Keratinocyte (primary cell): ENCODE results near the gene SLC6A9. TPM values are rescaled to one million over a fixed set of nuclear protein-coding genes. Genes with fewer than 3 reads are reported as not detected.

ENCODE experiments used
- DNase-seq: peaks from one replicate; pipeline ENCODE4 v3.0.0-alpha.2; 2011; ENCODE audit warnings: low read depth, missing footprints, low spot score
- FAIRE-seq: peaks from 2 replicates; lab custom pipeline; 2011; peaks lifted over from hg19 to GRCh38; lab: Jason Lieb, UNC
- H2AFZ ChIP-seq: 2 replicates; pipeline ENCODE4 v1.6.0; 2012; ENCODE audit warnings: low read length, control low read depth, inconsistent platforms; ENCODE audit not compliant: control insufficient read depth
- H3K27ac ChIP-seq: 2 replicates; pipeline ENCODE4 v1.5.1; 2011; ENCODE audit warnings: low read length; ENCODE audit not compliant: control insufficient read depth, insufficient read depth
- H3K27me3 ChIP-seq: 3 replicates; pipeline ENCODE4 v1.6.0; 2011; ENCODE audit warnings: low read length; ENCODE audit not compliant: control insufficient read depth, insufficient read depth; ENCODE audit errors: extremely low read depth
- H3K36me3 ChIP-seq, 2 experiments: 2 replicates in 1 of 2; 3 replicates in 1 of 2; pipeline ENCODE4 v1.5.1; 2011; ENCODE audit warnings: low read length in 2 of 2, mild to moderate bottlenecking in 1 of 2; ENCODE audit not compliant: control insufficient read depth in 2 of 2, insufficient read depth in 2 of 2; ENCODE audit errors: extremely low read depth in 1 of 2
- H3K4me1 ChIP-seq: 3 replicates; pipeline ENCODE4 v1.5.1; 2011; ENCODE audit warnings: low read length; ENCODE audit not compliant: control insufficient read depth, insufficient read depth; ENCODE audit errors: extremely low read depth
- H3K4me2 ChIP-seq: 3 replicates; pipeline ENCODE4 v1.6.0; 2011; ENCODE audit warnings: low read depth, low read length; ENCODE audit not compliant: control insufficient read depth, insufficient read depth; ENCODE audit errors: extremely low read depth
- H3K4me3 ChIP-seq, 3 experiments: fragments of 200-600 bp in 1 of 3; sonication (generic) in 1 of 3; 2 replicates in 2 of 3; 3 replicates in 1 of 3; pipeline ENCODE4 v1.5.1; 2011 to 2016; ENCODE audit warnings: low read length in 3 of 3, mild to moderate bottlenecking in 3 of 3, control low read depth in 2 of 3, inconsistent platforms in 1 of 3, low read depth in 1 of 3, mixed read lengths in 1 of 3, mixed run types in 1 of 3, moderate library complexity in 1 of 3; ENCODE audit not compliant: control insufficient read depth in 2 of 3, insufficient read depth in 2 of 3; ENCODE audit errors: extremely low read depth in 1 of 3
- H3K79me2 ChIP-seq: 2 replicates; pipeline ENCODE4 v1.6.0; 2012; ENCODE audit warnings: low read length; ENCODE audit not compliant: control insufficient read depth, insufficient read depth
- H3K9ac ChIP-seq: 3 replicates; pipeline ENCODE4 v1.6.0; 2011; ENCODE audit warnings: low read length; ENCODE audit not compliant: control insufficient read depth, insufficient read depth; ENCODE audit errors: extremely low read depth
- H3K9me1 ChIP-seq: 3 replicates; pipeline ENCODE4 v1.6.0; 2011; ENCODE audit warnings: low read length; ENCODE audit not compliant: control insufficient read depth, insufficient read depth; ENCODE audit errors: extremely low read depth
- H3K9me3 ChIP-seq: 2 replicates; pipeline ENCODE4 v1.5.1; 2012; ENCODE audit warnings: low read depth, low read length; ENCODE audit not compliant: control insufficient read depth
- H4K20me1 ChIP-seq: 3 replicates; pipeline ENCODE4 v1.6.0; 2011; ENCODE audit warnings: low read length; ENCODE audit not compliant: control insufficient read depth, insufficient read depth; ENCODE audit errors: extremely low read depth
- CTCF ChIP-seq, 3 experiments: IDR thresholded peaks in 1 of 3; conservative IDR thresholded peaks in 1 of 3; optimal IDR thresholded peaks in 1 of 3; 2 replicates in 2 of 3; 3 replicates in 1 of 3; pipeline versions ENCODE3 to v1.5.1; 2011; ENCODE audit warnings: low read length in 3 of 3, mild to moderate bottlenecking in 3 of 3, moderate library complexity in 2 of 3, control low read depth in 1 of 3, inconsistent platforms in 1 of 3; ENCODE audit not compliant: insufficient read depth in 2 of 3; ENCODE audit errors: extremely low read depth in 1 of 3
- EZH2 ChIP-seq: IDR thresholded peaks from one replicate; pipeline ENCODE4 v1.6.1; 2012; ENCODE audit warnings: inconsistent platforms, mild to moderate bottlenecking, low read length, moderate library complexity
- dilution Hi-C: fragments of 300-500 bp; cut with MboI; formaldehyde crosslinking; loops from one replicate; pipeline ENCODE4 v1.7.0; 2020; ENCODE audit warnings: low sequenced_read_pairs; ENCODE audit not compliant: extremely low pct_ligation_motif_present
- polyA plus RNA-seq, 5 experiments: library from polyadenylated mRNA; depleted of rRNA in 3 of 5; stranded (reverse) in 3 of 5; stranded (forward) in 1 of 5; unstranded in 1 of 5; fragments of >200 nt; gene quantifications; 1 replicate in 1 of 5; 2 replicates in 3 of 5; 3 replicates in 1 of 5; pipeline versions ENCODE4 v1.2.1 to v1.2.3, GENCODE V29; 2011 to 2012; ENCODE audit warnings: missing spikeins in 2 of 5, low read depth in 1 of 5, low replicate concordance in 1 of 5

Gene SLC6A9
- polyA plus RNA-seq, 1 donor (not counting 4 experiments of a cell fraction or from before 2014, with no cell fraction given) = 5.3 TPM

- H3K9me3 ChIP-seq = no peaks in the 10 kb centered on the region
- H3K4me1 ChIP-seq = no peaks in the 10 kb centered on the region
- no peak overlapping the region for H3K27ac ChIP-seq
- DNase-seq (no peak), FAIRE-seq (no peak)
- H3K4me2 ChIP-seq = no peak overlapping the region
- no peaks in the 10 kb centered on the region for H3K27me3 ChIP-seq
- H3K36me3 ChIP-seq = peaks cover 51 to 53% of the 10 kb centered on the region in 2 experiments
- no peak overlapping the region for H3K4me3 ChIP-seq
- no peak overlapping the region for H2AFZ ChIP-seq
- no peak for TF ChIP-seq EZH2
- no peak for TF ChIP-seq CTCF (optimal IDR thresholded peaks at IDR 0.05 in 1 of 3, IDR thresholded peaks at IDR 0.05 in 1 of 3, conservative IDR thresholded peaks at IDR 0.05 in 1 of 3; ENCODE audit: extremely low read depth in 1 of 3, insufficient read depth in 2 of 3, low read length in 3 of 3)
- dilution Hi-C loops = no loop called here
- no peaks in the 10 kb centered on the region for H4K20me1 ChIP-seq
- peaks cover 8% of the 10 kb centered on the region for H3K79me2 ChIP-seq
- no peak overlapping the region for H3K9ac ChIP-seq
- H3K9me1 ChIP-seq = no peaks in the 10 kb centered on the region
Observed at GRCh38 chr1:43958351-43959255, 72.7 kb downstream of the SLC6A9 start.

- Histone ChIP-seq H3K27ac (no peak overlapping the region), H4K20me1 (no peaks in the 10 kb centered on the region), H3K4me3 (no peak overlapping the region), H3K79me2 (peaks cover 18% of the 10 kb centered on the region), H3K9me1 (peaks cover 4% of the 10 kb centered on the region), H3K9me3 (no peaks in the 10 kb centered on the region), H3K36me3 (peaks cover 50 to 53% of the 10 kb centered on the region in 2 experiments), H3K4me2 (no peak overlapping the region), H3K27me3 (no peaks in the 10 kb centered on the region), H3K9ac (no peak overlapping the region), H2AFZ (no peak overlapping the region), H3K4me1 (no peaks in the 10 kb centered on the region)
- dilution Hi-C loops = no loop called here
- TF ChIP-seq CTCF (optimal IDR thresholded peaks at IDR 0.05 in 1 of 3, IDR thresholded peaks at IDR 0.05 in 1 of 3, conservative IDR thresholded peaks at IDR 0.05 in 1 of 3; ENCODE audit: extremely low read depth in 1 of 3, insufficient read depth in 2 of 3, low read length in 3 of 3) (no peak), EZH2 (no peak)
- DNase-seq = no peak
- FAIRE-seq = no peak
Observed at GRCh38 chr1:43957407-43958040, 73.7 kb downstream of the SLC6A9 start.
